Tibial artery (tissue), 4 donors: ENCODE results near the gene RECK.

Experiments used
- DNase-seq, 2 donors: peaks; one replicate each; pipeline ENCODE4 v3.0.0-alpha.2; 2019
- H3K27ac ChIP-seq, 2 donors: fragments of 200-600 bp; sonication (generic) in 1 of 2; 1 replicate in 1 of 2; 2 replicates in 1 of 2; pipeline ENCODE4 v1.5.1; 2018 to 2019; ENCODE audit warnings: mild to moderate bottlenecking in 1 of 2
- H3K27me3 ChIP-seq, 2 donors: fragments of 200-600 bp; sonication (generic) in 1 of 2; one replicate each; pipeline versions ENCODE4 v1.5.1 to v1.6.0; 2016 to 2019
- H3K36me3 ChIP-seq, 3 donors: fragments of 200-600 bp; sonication (generic) in 2 of 3; one replicate each; pipeline ENCODE4 v1.5.1; 2016 to 2019; ENCODE audit warnings: mild to moderate bottlenecking in 2 of 3
- H3K4me1 ChIP-seq, 4 donors: fragments of 200-600 bp; sonication (generic) in 2 of 4; 1 replicate in 3 of 4; 2 replicates in 1 of 4; pipeline ENCODE4 v1.5.1; 2016 to 2019
- H3K4me3 ChIP-seq, 2 donors: fragments of 200-600 bp; sonication (generic) in 1 of 2; 1 replicate in 1 of 2; 2 replicates in 1 of 2; pipeline ENCODE4 v1.5.1; 2018 to 2019; ENCODE audit warnings: mild to moderate bottlenecking in 2 of 2
- H3K9me3 ChIP-seq, 3 donors: fragments of 200-600 bp; sonication (generic) in 1 of 3; one replicate each; pipeline ENCODE4 v1.5.1; 2016 to 2019
- CTCF ChIP-seq, 2 experiments: fragments of 200-600 bp in 1 of 2; fragments of 450-650 bp in 1 of 2; IDR thresholded peaks; one replicate each; pipeline ENCODE4 v1.5.1; 2017 to 2019; ENCODE audit warnings: antibody characterized with exemption in 2 of 2, mild to moderate bottlenecking in 1 of 2, moderate library complexity in 1 of 2
- intact Hi-C: fragments of 100-400 bp; cut with DNase I; formaldehyde crosslinking; loops from one replicate; pipeline ENCODE4 v1.15.0; 2023; ENCODE audit warnings: low total_unique reads

The RECK gene

GRCh38 chr9:36163049-36163785, 126.5 kb downstream of the RECK start:
- DNase-seq, result peak; percentile 52 to 86
- Histone ChIP-seq H3K4me1 (peaks cover 4 to 73% (median 52%) of the 10 kb centered on the region in 4 donors), H3K36me3 (no peaks in the 10 kb centered on the region), H3K4me3 (no peak overlapping the region), H3K27me3 (no peaks in the 10 kb centered on the region), H3K9me3 (no peaks in the 10 kb centered on the region), H3K27ac (peak overlapping the region; percentile 71 to 77)
- TF ChIP-seq CTCF (IDR thresholded peaks at IDR 0.05), result no peak
- intact Hi-C loops, result loop anchor here (10.0 kb wide), 1 partner anchor 128 kb away; the partner anchor contains the start of gene RECK

GRCh38 chr9:36163786-36164170, 127.1 kb downstream of the RECK start:
- Histone ChIP-seq H3K4me3 (no peak overlapping the region), H3K36me3 (no peaks in the 10 kb centered on the region), H3K27me3 (no peaks in the 10 kb centered on the region), H3K4me1 (peaks cover 4 to 68% (median 51%) of the 10 kb centered on the region in 4 donors), H3K27ac (peak overlapping the region; percentile 71 to 77), H3K9me3 (no peaks in the 10 kb centered on the region)
- TF ChIP-seq CTCF (IDR thresholded peaks at IDR 0.05), result no peak
- intact Hi-C loops, result loop anchor here (10.0 kb wide), 1 partner anchor 129 kb away; the partner anchor contains the start of gene RECK
- peak in 1 of 2 donors; percentile 59 for DNase-seq

GRCh38 chr9:36164372-36164771, 127.7 kb downstream of the RECK start:
- DNase-seq, result peak in 1 of 2 donors; percentile 66
- TF ChIP-seq CTCF (IDR thresholded peaks at IDR 0.05), result no peak
- H3K27me3 ChIP-seq, result no peaks in the 10 kb centered on the region
- no peaks in the 10 kb centered on the region for H3K36me3 ChIP-seq
- H3K27ac ChIP-seq, result peak overlapping the region; percentile 71 to 77
- intact Hi-C loops, result loop anchor here (10.0 kb wide), 1 partner anchor 130 kb away; the partner anchor contains the start of gene RECK
- no peak overlapping the region for H3K4me3 ChIP-seq
- H3K9me3 ChIP-seq, result no peaks in the 10 kb centered on the region
- H3K4me1 ChIP-seq, result peaks cover 4 to 62% (median 45%) of the 10 kb centered on the region in 4 donors

- intact Hi-C loops, result loop anchor here (10.0 kb wide), 1 partner anchor 130 kb away; the partner anchor contains the start of gene RECK
- H3K4me1 ChIP-seq, result peaks cover 4 to 57% (median 41%) of the 10 kb centered on the region in 4 donors
- no peaks in the 10 kb centered on the region for H3K36me3 ChIP-seq
- TF ChIP-seq CTCF (IDR thresholded peaks at IDR 0.05), result no peak
- H3K27me3 ChIP-seq, result no peaks in the 10 kb centered on the region
- H3K9me3 ChIP-seq, result no peaks in the 10 kb centered on the region
- H3K27ac ChIP-seq, result peak overlapping the region; percentile 71 to 77
- no peak overlapping the region for H3K4me3 ChIP-seq
- no peak for DNase-seq
Observed at GRCh38 chr9:36164989-36165388, 128.3 kb downstream of the RECK start.

- Histone ChIP-seq H3K36me3 (no peaks in the 10 kb centered on the region), H3K4me1 (peaks cover 4 to 56% (median 41%) of the 10 kb centered on the region in 4 donors), H3K27me3 (no peaks in the 10 kb centered on the region), H3K9me3 (no peaks in the 10 kb centered on the region), H3K27ac (peak overlapping the region; percentile 56 to 77), H3K4me3 (peak overlapping the region; percentile 54 to 56)
- intact Hi-C loops, result loop anchor here (2.0 to 10.0 kb wide), 3 partner anchors 25 to 131 kb away; partner anchors contain the start of gene RECK
- no peak for DNase-seq
- TF ChIP-seq CTCF (IDR thresholded peaks at IDR 0.05), result no peak
Observed at GRCh38 chr9:36165826-36166167, 129.1 kb downstream of the RECK start.
